ENCODE measurements around the gene NUP98. TPM values are rescaled to one million over a fixed set of nuclear protein-coding genes. Genes with fewer than 3 reads are reported as not detected.

Gene NUP98
- polyA plus RNA-seq, 1 of the 3 experiments (the other 2 are of a cell fraction): 56.4 TPM

DNA sequence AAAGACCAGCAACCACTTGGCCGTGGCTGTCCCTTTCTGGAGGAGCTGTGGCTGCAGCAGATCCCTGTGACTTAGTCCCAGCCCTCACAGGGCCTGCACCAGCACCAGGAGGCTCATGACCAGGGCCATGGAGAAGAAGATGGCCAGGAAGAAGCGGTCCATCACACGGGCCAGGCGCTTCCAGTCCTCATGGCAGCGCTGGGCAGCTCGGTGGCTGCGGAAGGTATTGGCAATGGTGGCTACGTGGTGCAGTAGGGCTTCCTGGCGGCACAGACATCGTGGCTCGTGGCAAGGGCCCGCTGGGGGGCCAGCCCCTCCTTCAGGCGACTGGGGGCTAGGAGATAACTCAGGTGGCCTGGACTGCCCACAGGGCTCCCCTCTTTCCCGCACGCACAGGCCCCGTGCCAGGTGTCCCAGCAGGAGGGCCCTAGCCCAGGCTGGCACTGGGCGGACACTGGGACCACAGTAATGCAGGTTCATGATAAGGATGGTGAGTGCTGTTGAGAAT is 131.3 kb downstream of the NUP98 start (continued):
- TF ChIP-seq TEAD4 (IDR thresholded peaks at IDR 0.05; ENCODE audit: borderline replicate concordance, insufficient read depth) (no peak), ELF1 (IDR thresholded peaks at IDR 0.05) (no peak)
- TF ChIP-seq, protein P1, sequence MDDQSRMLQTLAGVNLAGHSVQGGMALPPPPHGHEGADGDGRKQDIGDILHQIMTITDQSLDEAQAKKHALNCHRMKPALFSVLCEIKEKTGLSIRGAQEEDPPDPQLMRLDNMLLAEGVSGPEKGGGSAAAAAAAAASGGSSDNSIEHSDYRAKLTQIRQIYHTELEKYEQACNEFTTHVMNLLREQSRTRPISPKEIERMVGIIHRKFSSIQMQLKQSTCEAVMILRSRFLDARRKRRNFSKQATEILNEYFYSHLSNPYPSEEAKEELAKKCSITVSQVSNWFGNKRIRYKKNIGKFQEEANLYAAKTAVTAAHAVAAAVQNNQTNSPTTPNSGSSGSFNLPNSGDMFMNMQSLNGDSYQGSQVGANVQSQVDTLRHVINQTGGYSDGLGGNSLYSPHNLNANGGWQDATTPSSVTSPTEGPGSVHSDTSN (IDR thresholded peaks at IDR 0.05): no peak

DNA sequence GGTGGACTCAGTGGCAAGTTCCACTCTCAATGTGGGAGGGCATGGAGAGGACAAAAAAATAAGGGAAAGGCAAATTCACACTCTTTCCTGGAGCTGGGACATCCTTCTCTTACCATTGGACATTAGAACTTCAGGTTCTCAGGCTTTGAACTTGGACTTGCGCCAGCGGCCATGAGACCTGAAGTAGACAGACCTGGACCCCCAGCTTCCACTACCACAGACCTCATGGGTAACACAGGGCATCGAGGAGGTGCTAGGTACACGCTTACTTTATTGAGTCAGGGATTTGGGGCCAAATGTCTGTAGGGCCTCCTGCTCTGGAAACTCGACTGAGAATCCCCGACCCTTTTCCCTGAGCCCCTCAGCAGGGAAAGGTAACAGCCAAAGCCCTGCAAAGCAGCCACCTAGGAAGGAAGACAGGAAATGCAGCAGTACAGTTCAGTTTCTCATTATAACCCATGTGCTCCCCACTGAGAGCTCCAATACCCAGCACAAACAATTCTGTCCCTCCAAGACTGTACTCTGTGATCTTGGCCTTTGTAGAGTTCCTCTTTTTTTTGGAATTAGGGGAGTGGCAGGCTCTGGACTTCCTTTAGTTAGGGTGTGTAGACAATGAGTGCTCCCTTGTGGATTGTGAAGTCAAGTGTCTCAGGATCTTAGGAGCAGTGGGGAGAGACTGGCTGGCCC is 131.9 kb downstream of the NUP98 start:
- Histone ChIP-seq H3K4me2 (no peak overlapping the region), H3K9ac (no peak overlapping the region), H3K9me2 (no peaks in the 10 kb centered on the region), H3K79me2 (ENCODE audit: insufficient read depth) (no peaks in the 10 kb centered on the region), H3K27ac (ENCODE audit: low read depth in 2 of 2, low read length in 1 of 2) (no peak overlapping the region), H3K4me3 (ENCODE audit: low read depth in 2 of 2, low read length in 1 of 2) (no peak overlapping the region), H3K9me3 (no peaks in the 10 kb centered on the region), H3K4me1 (ENCODE audit: control insufficient read depth in 1 of 2, insufficient read depth in 2 of 2, low read depth in 1 of 2, low read length in 1 of 2) (no peaks in the 10 kb centered on the region), H2AFZ (ENCODE audit: low read depth) (no peak overlapping the region), H3F3A (replicated peaks; ENCODE audit: insufficient read depth) (no peaks in the 10 kb centered on the region), H3K36me3 (replicated peaks in 1 of 2; ENCODE audit: control insufficient read depth in 1 of 2, insufficient read depth in 2 of 2, low read length in 1 of 2) (peaks cover 0 to 32% of the 10 kb centered on the region in 2 experiments), H4K20me1 (ENCODE audit: insufficient read depth) (no peaks in the 10 kb centered on the region), H3K27me3 (ENCODE audit: insufficient read depth) (no peaks in the 10 kb centered on the region)
- no peak for DNase-seq
- ChIA-PET POLR2A (no interaction called here), CTCF (no interaction called here)
- TF ChIP-seq CHD2 (IDR thresholded peaks at IDR 0.05; ENCODE audit: low read length, partially characterized antibody) (no peak), TEAD4 (IDR thresholded peaks at IDR 0.05; ENCODE audit: borderline replicate concordance, insufficient read depth) (no peak), GATA2 (CRISPR knock-in tag; IDR thresholded peaks at IDR 0.05) (no peak), ELF1 (IDR thresholded peaks at IDR 0.05) (no peak), POLR2AphosphoS5 (IDR thresholded peaks at IDR 0.05; ENCODE audit: low read depth, low read length) (no peak), TCF12 (IDR thresholded peaks at IDR 0.05) (no peak), TAF1 (IDR thresholded peaks at IDR 0.05; ENCODE audit: borderline replicate concordance, low read depth, low read length) (no peak), RAD21 (IDR thresholded peaks at IDR 0.05; ENCODE audit: low read length) (no peak), NFIC (IDR thresholded peaks at IDR 0.05; ENCODE audit: borderline replicate concordance) (no peak), RFX5 (IDR thresholded peaks at IDR 0.05; ENCODE audit: low read length) (no peak), EZH2phosphoT487 (IDR thresholded peaks at IDR 0.05; ENCODE audit: borderline replicate concordance, low read depth) (no peak), FOXM1 (IDR thresholded peaks at IDR 0.05; ENCODE audit: low read depth) (no peak), RCOR1 (IDR thresholded peaks at IDR 0.05; ENCODE audit: low read length) (no peak)
- TF ChIP-seq, protein P2, sequence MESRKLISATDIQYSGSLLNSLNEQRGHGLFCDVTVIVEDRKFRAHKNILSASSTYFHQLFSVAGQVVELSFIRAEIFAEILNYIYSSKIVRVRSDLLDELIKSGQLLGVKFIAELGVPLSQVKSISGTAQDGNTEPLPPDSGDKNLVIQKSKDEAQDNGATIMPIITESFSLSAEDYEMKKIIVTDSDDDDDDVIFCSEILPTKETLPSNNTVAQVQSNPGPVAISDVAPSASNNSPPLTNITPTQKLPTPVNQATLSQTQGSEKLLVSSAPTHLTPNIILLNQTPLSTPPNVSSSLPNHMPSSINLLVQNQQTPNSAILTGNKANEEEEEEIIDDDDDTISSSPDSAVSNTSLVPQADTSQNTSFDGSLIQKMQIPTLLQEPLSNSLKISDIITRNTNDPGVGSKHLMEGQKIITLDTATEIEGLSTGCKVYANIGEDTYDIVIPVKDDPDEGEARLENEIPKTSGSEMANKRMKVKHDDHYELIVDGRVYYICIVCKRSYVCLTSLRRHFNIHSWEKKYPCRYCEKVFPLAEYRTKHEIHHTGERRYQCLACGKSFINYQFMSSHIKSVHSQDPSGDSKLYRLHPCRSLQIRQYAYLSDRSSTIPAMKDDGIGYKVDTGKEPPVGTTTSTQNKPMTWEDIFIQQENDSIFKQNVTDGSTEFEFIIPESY (IDR thresholded peaks at IDR 0.05; ENCODE audit: borderline replicate concordance, low read depth): no peak
- TF ChIP-seq, protein P3, sequence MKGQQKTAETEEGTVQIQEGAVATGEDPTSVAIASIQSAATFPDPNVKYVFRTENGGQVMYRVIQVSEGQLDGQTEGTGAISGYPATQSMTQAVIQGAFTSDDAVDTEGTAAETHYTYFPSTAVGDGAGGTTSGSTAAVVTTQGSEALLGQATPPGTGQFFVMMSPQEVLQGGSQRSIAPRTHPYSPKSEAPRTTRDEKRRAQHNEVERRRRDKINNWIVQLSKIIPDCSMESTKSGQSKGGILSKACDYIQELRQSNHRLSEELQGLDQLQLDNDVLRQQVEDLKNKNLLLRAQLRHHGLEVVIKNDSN (IDR thresholded peaks at IDR 0.05; ENCODE audit: borderline replicate concordance, low read depth): no peak
- TF ChIP-seq, protein P4, sequence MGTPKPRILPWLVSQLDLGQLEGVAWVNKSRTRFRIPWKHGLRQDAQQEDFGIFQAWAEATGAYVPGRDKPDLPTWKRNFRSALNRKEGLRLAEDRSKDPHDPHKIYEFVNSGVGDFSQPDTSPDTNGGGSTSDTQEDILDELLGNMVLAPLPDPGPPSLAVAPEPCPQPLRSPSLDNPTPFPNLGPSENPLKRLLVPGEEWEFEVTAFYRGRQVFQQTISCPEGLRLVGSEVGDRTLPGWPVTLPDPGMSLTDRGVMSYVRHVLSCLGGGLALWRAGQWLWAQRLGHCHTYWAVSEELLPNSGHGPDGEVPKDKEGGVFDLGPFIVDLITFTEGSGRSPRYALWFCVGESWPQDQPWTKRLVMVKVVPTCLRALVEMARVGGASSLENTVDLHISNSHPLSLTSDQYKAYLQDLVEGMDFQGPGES (IDR thresholded peaks at IDR 0.05; ENCODE audit: low read depth, low read length): no peak
- WGBS (ENCODE audit: low lambda C conversion rate): 91% methylated on average over 6 of the region's 6 CpGs

Data from SK-N-SH (cell line).